CD4-positive, alpha-beta T cell treated with Interleukin-15 for 4 hours (primary cell): ENCODE measurements around the gene C14orf119.

Source experiments
- DNase-seq: peaks from one replicate; pipeline ENCODE4 v3.0.0-alpha.2; 2020; ENCODE audit warnings: low spot score

The C14orf119 gene

DNA sequence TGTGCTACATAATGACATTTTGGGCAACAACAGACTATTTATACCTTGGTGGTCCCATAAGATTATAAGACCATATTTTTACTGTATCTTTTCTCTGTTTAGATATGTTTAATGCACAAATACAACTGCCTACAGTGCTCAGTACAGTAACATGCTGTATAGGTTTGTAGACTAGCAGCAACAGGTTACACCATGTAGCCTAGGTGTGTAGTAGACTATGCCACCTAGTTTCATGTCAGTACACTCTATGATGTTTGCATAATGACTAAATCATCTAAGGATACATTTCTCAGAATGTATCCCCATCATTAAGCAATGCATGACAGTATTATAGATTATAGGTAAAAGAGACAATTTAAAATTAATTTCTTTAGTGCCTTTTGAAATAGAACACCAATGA is 54.4 kb downstream of the C14orf119 start:
- DNase-seq: no peak
